ACC112 (cell line): Measurements from ENCODE around the gene HSD3B1.

ENCODE experiments used
- H2AFZ ChIP-seq: fragments of 200-600 bp; sonication (generic); one replicate; pipeline ENCODE4 v1.6.0; 2017; ENCODE audit warnings: antibody characterized with exemption, low read length; ENCODE audit not compliant: unreplicated experiment
- H3K27ac ChIP-seq: fragments of 200-600 bp; sonication (generic); 2 replicates; pipeline ENCODE4 v1.5.1; 2014; ENCODE audit warnings: low read depth, mild to moderate bottlenecking, antibody characterized with exemption, low read length, moderate library complexity
- H3K27me3 ChIP-seq: fragments of 200-600 bp; sonication (generic); 2 replicates; pipeline ENCODE4 v1.6.1; 2014; ENCODE audit warnings: mild to moderate bottlenecking, antibody characterized with exemption, low read length, moderate library complexity, mixed read lengths; ENCODE audit not compliant: insufficient read depth
- H3K36me3 ChIP-seq: fragments of 200-600 bp; sonication (generic); 2 replicates; pipeline ENCODE4 v1.6.1; 2016; ENCODE audit warnings: mild to moderate bottlenecking, antibody characterized with exemption, low read length, moderate library complexity, mixed read lengths; ENCODE audit not compliant: insufficient read depth
- H3K4me1 ChIP-seq: fragments of 200-600 bp; sonication (generic); one replicate; pipeline ENCODE4 v1.6.1; 2016; ENCODE audit warnings: low read length, mixed read lengths; ENCODE audit not compliant: insufficient read depth, unreplicated experiment, control insufficient read depth
- H3K4me3 ChIP-seq: fragments of 200-600 bp; sonication (generic); 2 replicates; pipeline ENCODE4 v1.5.1; 2014; ENCODE audit warnings: mild to moderate bottlenecking, low read depth, low read length
- H3K79me2 ChIP-seq: fragments of 200-600 bp; sonication (generic); one replicate; pipeline ENCODE4 v1.6.0; 2016; ENCODE audit warnings: low read length; ENCODE audit not compliant: control insufficient read depth, unreplicated experiment, insufficient read depth

The HSD3B1 gene

DNA sequence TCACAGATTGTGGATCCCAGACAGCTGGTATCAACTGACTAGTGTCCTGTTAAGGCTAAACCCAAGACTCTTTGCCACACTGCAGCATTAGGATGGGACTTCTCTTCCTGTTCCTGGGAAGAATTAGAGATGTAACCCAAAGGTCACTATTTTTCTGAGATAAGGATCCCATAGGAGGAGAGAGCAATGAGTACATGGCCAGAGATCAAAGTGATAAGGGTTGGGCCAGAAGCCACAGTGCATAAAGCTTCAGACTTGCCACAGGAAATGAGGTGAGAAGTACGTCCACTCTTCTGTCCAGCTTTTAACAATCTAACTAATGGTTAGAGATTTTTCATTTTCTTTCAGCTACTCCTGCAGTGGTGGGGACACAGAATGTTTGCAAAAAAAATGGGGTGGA, at the start of gene HSD3B1:
Gene HSD3B1, plus strand, starts transcription at position 270 of the 400 bp plus-strand sequence. CDS start 267 bp downstream, outside the sequence.
- no peaks in the 10 kb centered on the region for H3K4me1 ChIP-seq
- no peak within 1 kb of the TSS for H3K4me3 ChIP-seq
- no peaks in the 10 kb centered on the region for H3K36me3 ChIP-seq
- H2AFZ ChIP-seq = no peak within 1 kb of the TSS
- no peaks in the 10 kb centered on the region for H3K79me2 ChIP-seq
- H3K27ac ChIP-seq = no peak within 1 kb of the TSS
- H3K27me3 ChIP-seq = peaks cover 56% of the 10 kb centered on the region

DNA sequence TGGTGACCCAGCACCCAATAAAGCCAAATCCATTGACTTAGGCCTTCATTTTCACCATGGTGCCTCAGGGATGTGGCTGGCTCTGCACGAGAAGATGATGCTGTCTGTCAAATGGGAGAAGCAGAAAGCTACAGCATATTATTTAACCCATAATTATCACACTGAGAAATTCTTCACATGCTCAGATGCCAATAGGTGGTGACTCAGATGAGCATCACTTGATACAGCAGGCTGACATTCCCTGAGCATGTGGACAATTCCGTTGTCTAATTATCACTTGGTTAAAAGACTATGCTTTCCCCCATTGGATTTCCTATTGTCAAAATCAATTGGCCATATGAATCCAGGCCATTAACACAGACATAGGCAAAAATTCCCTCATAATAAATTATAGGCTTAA, 44.0 kb upstream of the HSD3B1 start:
- H2AFZ ChIP-seq = no peak overlapping the region
- peaks cover 54% of the 10 kb centered on the region for H3K27me3 ChIP-seq
- H3K36me3 ChIP-seq = no peaks in the 10 kb centered on the region
- H3K4me3 ChIP-seq = no peak overlapping the region
- no peaks in the 10 kb centered on the region for H3K79me2 ChIP-seq
- H3K27ac ChIP-seq = no peak overlapping the region
- H3K4me1 ChIP-seq = no peaks in the 10 kb centered on the region

DNA sequence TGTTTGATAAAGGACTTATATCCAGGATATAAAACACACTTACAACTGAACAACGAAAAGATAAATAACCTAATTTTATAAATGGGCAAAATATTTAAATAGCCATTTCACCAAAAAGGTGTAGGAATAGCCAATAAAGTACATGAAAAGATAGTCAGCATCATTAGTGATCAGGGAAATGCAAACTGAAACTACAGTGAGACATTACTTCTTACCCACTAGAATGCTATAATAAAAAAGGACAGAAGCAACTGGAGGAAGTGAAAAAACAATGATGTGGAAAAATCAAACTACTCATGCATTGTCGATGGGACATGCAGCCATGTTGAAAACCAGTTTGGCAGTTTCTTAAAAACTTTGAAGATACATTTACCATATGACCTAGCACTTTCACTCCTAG, 43.4 kb upstream of the HSD3B1 start:
- Histone ChIP-seq H3K4me3 (no peak overlapping the region), H3K4me1 (no peaks in the 10 kb centered on the region), H2AFZ (no peak overlapping the region), H3K36me3 (no peaks in the 10 kb centered on the region), H3K79me2 (no peaks in the 10 kb centered on the region), H3K27ac (no peak overlapping the region), H3K27me3 (peaks cover 53% of the 10 kb centered on the region)

DNA sequence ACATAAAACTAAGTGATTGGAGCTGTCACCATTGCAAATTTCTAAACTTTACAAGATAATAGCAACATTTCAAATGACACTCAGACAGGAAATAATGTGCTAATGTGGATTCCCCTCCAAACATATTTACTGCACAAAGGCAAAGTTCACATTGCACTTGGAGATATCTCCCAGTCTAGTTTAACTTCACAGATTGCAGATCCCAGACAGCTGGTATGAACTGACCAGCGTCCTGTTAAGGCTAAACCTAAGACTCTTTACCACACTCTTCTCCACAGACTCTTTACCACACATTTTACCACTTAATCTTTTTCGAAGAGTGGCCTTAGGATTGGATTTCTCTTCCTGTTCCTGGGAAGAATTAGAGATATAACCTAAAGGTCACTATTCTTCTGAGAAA, 40.6 kb upstream of the HSD3B1 start:
- no peaks in the 10 kb centered on the region for H3K36me3 ChIP-seq
- H3K79me2 ChIP-seq = no peaks in the 10 kb centered on the region
- no peak overlapping the region for H3K27ac ChIP-seq
- no peak overlapping the region for H3K4me3 ChIP-seq
- no peak overlapping the region for H2AFZ ChIP-seq
- H3K4me1 ChIP-seq = no peaks in the 10 kb centered on the region
- peaks cover 59% of the 10 kb centered on the region for H3K27me3 ChIP-seq

DNA sequence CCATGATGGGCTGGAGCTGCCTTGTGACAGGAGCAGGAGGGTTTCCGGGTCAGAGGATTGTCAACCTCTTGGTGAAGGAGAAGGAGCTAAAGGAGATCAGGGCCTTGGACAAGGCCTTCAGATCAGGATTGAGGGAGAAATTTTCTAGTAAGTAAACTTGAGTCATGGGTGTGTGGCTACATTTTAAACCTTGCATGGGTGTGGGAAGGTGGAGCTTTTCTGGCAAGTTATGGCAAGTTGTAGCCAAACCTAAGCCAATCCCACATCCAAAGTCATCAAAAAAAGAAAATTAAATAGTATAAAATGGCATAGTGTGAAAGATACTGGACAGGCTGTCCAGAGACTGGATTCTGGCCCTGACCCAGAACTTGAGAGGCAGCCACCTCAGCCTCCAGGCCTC, 39.8 kb upstream of the HSD3B1 start:
- Histone ChIP-seq H3K27me3 (peaks cover 66% of the 10 kb centered on the region), H3K79me2 (no peaks in the 10 kb centered on the region), H2AFZ (no peak overlapping the region), H3K4me3 (no peak overlapping the region), H3K27ac (no peak overlapping the region), H3K36me3 (no peaks in the 10 kb centered on the region), H3K4me1 (no peaks in the 10 kb centered on the region)

DNA sequence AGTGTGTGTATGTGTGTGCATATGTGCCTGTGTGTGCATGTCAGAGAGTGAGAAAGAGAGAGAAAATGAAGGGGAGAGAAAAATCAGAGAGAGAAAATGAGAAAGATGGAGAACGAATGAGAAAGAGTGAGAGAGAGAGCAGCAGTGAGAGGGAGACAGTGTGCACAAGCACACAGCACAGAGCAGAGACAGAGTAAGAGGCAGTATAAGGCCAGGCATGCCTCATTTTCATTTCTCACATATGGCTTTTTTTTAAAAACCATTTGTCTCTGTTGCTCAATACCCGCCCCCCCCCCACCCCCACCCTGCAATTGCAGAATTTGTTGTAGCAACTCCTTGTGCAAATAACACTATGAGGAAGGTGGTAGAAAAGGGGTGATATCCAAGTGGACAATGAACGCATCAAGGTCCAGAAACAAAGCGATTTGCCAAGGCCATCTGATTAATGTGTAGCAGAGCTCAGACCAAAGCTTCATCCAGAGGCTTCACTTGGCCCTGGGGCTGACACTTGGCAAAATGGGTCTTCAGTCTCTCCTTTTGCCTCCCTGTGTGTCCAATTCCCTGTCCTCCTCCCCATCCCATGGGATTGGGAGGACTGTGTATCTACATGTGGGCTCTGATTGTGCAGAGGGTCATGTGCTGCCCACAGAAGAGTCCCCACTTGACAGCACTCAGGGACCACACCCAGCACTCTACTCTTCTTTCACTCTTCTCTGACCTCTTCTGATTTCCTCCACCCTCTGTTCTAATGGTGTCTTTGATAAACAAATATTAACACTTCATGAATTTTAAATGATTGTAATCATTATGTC, 38.9 kb upstream of the HSD3B1 start:
- Histone ChIP-seq H3K79me2 (no peaks in the 10 kb centered on the region), H3K27me3 (peaks cover 75% of the 10 kb centered on the region), H3K4me1 (no peaks in the 10 kb centered on the region), H3K4me3 (no peak overlapping the region), H3K36me3 (no peaks in the 10 kb centered on the region), H3K27ac (no peak overlapping the region), H2AFZ (no peak overlapping the region)

DNA sequence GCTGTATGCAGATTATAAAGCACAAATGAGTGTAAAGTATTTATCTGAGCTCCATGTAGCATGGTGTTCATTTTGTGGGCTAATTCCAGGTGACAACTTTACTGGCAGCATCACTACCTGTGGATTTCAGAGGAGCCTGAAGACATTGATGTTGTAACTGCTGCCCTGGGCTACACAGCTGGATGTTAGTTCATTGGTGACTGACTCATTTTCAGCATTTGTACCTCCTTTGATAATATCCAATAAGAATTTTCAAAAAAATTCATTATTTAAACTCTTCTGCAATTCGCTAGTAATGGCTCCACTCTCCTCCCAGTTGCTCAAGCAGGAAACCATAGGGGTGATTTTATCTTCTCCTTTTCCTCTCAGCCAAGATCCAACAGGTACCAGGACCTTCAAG, 37.3 kb upstream of the HSD3B1 start:
- Histone ChIP-seq H3K36me3 (no peaks in the 10 kb centered on the region), H3K4me3 (no peak overlapping the region), H3K4me1 (no peaks in the 10 kb centered on the region), H3K27me3 (peaks cover 87% of the 10 kb centered on the region), H3K27ac (no peak overlapping the region), H2AFZ (no peak overlapping the region), H3K79me2 (no peaks in the 10 kb centered on the region)

DNA sequence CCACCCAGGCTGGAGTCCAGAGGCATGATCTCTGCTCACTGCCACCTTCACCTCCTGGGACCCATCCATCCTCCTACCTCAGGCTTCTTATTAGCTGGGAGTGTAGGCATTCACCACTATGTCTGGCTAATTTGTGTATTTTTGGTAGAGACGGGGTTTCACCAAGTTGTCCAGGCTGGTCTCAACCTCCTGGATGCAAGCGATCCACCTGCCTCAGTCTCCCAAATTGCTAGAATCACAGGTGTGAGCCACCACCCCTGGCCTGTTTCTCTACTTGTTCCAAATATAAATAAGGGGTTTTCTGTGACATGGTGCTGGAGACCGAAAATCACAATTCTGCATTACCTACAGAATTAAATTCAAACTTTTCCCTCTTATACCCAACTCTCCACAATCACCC, 36.6 kb upstream of the HSD3B1 start:
- no peak overlapping the region for H3K27ac ChIP-seq

DNA sequence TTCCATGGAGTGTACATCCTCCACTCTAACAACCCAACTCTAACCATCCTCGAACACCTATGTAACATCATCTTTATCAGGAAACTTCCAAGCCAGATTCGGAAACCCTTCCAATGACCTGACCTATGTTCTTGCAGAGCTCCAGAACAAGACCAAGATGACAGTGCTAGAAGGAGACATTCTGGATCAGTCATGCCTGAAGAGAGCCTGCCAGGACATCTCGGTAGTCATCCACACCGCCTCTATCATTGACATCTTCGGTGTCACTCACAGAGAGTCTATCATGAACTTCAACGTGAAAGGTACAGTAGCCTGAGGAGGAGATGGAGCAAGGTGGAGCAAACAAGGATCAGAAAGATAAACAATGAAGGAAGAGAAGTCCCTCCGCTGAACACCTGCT, 36.1 kb upstream of the HSD3B1 start:
- H3K27me3 ChIP-seq = peaks cover 94% of the 10 kb centered on the region
- no peak overlapping the region for H3K4me3 ChIP-seq
- H3K79me2 ChIP-seq = no peaks in the 10 kb centered on the region
- H3K4me1 ChIP-seq = no peaks in the 10 kb centered on the region
- no peak overlapping the region for H2AFZ ChIP-seq
- no peak overlapping the region for H3K27ac ChIP-seq
- no peaks in the 10 kb centered on the region for H3K36me3 ChIP-seq

More for the DNA sequence above, 36.6 kb upstream of the HSD3B1 start:
- Histone ChIP-seq H3K4me1 (no peaks in the 10 kb centered on the region), H3K27me3 (peaks cover 93% of the 10 kb centered on the region), H3K79me2 (no peaks in the 10 kb centered on the region), H3K4me3 (no peak overlapping the region), H2AFZ (no peak overlapping the region), H3K36me3 (no peaks in the 10 kb centered on the region)

DNA sequence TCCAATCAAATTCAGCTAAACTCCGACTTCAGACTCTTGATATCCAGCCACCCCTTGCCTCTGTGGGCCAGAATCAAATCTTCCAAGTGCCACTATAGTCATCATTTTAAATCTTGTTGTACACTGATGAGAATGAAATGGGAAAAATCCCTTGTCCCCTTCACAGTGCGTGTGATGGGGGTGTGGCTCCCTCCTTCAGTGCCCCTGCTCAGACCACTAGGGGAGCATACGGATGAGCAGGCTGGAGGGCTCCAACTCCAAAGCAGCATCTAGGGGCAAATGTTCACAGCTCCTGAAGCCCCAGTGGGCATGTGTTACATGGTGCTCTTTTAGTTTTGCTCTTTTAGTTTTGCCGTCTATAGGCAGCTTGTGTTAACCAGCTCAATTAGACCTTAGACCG, 35.4 kb upstream of the HSD3B1 start:
- H3K79me2 ChIP-seq = no peaks in the 10 kb centered on the region
- H3K36me3 ChIP-seq = no peaks in the 10 kb centered on the region
- peaks cover 88% of the 10 kb centered on the region for H3K27me3 ChIP-seq
- no peaks in the 10 kb centered on the region for H3K4me1 ChIP-seq
- no peak overlapping the region for H3K27ac ChIP-seq
- H3K4me3 ChIP-seq = no peak overlapping the region
- no peak overlapping the region for H2AFZ ChIP-seq

DNA sequence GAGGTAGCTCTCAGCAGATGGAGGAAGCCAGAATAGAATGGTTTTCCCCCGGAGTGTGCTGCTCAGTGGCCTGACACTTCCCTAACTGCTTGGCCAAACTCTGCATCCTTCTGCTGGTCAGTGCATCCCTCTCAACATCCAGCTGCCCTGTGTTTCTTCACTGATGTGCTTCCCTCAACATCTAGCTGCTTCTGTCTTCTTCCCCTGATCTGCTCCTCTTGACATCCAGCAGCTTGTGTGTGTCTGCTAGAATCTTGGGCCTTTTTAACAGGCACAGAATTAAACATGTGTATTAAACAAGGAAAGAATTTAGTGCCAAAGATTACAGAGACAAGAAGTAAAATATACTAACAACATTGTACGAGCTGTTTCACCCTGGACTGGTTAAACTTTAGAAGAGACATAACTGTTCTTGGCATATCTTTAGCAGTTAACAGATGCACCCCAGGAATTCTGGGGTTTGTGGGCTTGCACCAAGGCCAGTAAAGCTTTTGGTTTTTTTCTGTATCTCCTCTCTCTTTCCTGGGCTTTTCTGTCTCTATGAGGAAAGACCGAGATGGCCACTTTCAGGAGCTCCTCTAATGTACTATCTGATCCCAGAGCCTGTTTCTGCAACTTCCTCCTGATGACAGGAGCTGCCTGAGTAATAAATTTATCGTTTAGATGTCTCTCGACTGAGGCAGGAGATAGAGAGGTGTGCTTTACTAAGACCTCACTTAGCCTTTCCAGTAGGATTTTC, 34.8 kb upstream of the HSD3B1 start:
- Histone ChIP-seq H3K79me2 (no peaks in the 10 kb centered on the region), H3K36me3 (no peaks in the 10 kb centered on the region), H3K4me3 (no peak overlapping the region)

More for the DNA sequence above, 34.8 kb upstream of the HSD3B1 start:
- no peak overlapping the region for H2AFZ ChIP-seq
- no peaks in the 10 kb centered on the region for H3K4me1 ChIP-seq
- peaks cover 81% of the 10 kb centered on the region for H3K27me3 ChIP-seq
- H3K27ac ChIP-seq = no peak overlapping the region
